KOPT-K1 (cell line): Measurements from ENCODE around the gene APOC1.
"Not testable (repeated sequence)": the region's sequence is repeated elsewhere in the genome, so short reads cannot be mapped to it uniquely, and the experiment has no call there.

Experiments used
- H3K27ac ChIP-seq: fragments of 200-600 bp; sonication (generic); 2 replicates; pipeline ENCODE4 v1.5.1; 2016; ENCODE audit warnings: antibody characterized with exemption, mild to moderate bottlenecking, low read depth, low read length; ENCODE audit not compliant: poor library complexity, severe bottlenecking
- H3K36me3 ChIP-seq: fragments of 200-600 bp; sonication (generic); 2 replicates; pipeline ENCODE4 v1.5.1; 2017; ENCODE audit warnings: antibody characterized with exemption, mild to moderate bottlenecking, low read length, moderate library complexity; ENCODE audit not compliant: insufficient read depth
- H3K9me3 ChIP-seq: fragments of 200-600 bp; sonication (generic); 2 replicates; pipeline ENCODE4 v1.5.1; 2017; ENCODE audit warnings: antibody characterized with exemption, low read length, mild to moderate bottlenecking; ENCODE audit not compliant: insufficient read depth, poor library complexity, severe bottlenecking

The APOC1 gene

DNA sequence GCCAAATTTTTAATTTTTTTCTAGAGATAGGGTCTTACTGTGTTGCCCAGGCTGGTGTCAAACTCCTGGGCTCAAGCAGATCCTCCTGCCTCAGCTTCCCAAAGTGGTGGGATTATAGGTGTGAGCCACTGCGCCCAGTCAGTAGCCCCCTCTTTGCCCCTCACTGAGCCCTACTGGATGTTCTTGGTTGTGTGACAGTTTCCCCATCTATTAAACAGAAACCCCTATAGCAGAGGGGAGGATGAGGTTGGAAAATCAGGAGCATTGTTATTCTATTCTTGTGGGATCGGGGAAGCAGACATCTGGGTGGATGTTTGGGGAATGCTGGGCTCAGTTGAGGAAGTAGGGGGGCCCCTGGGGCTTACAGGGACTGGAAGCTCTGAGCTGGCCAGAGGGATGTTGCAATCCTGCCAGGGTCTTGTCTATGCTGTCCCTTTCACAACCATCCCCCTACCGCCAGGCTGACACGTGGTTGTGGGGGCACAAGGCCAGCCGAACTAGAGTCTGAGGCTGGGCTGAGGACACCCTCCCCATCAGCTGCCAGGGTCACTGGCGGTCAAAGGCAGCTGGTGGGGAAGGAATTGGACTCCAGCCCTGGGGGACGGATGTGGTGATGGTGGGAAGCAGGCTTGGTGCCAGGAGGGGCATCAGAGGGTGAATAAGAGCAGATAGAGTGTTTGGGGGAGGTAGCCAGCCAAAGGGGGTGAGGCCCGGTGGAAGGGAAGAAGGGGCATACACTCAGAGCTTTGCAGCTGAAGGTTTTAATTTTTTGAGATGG lies 10.9 kb downstream of the APOC1 start:
- H3K9me3 ChIP-seq: no peaks in the 10 kb centered on the region
- no peaks in the 10 kb centered on the region for H3K36me3 ChIP-seq
- no peak overlapping the region for H3K27ac ChIP-seq

DNA sequence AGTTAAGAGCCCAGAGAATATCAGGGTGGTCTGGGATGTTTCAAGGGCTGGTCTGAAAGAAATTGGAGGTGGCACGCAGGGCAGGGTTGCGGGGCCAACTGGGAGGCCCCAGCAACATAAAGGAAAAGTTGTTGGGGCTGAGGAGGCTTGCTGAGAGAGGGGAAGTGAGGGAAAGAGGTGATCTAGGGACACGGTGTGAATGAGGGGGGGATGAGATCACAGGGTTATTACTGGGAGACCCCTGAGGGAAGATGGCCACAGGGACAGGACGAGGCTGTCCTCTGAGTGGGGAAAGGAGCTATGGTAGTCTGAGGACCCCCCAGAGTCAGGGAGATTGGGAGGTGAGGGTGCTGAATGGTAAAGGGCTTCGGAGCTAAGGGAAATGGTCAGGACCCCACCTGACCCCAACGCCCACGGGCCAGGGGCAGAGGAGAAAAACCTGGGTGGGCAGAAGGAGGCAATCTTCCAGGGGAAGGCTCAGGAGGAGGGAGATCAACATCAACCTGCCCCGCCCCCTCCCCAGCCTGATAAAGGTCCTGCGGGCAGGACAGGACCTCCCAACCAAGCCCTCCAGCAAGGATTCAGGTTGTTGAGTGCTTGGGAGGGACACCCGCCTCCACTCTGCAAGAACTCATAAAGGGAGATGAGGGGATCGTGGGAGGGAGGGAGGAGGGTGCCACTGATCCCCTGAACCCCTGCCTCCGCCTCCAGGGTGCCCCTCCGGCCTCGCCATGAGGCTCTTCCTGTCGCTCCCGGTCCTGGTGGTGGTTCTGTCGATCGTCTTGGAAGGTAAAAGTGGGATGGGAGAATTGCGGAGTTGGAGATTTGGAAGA lies 12.1 kb downstream of the APOC1 start:
- H3K27ac ChIP-seq, H3K9me3 ChIP-seq, H3K36me3 ChIP-seq: not testable (repeated sequence)

GRCh38 chr19:44927746-44928145 lies 13.3 kb downstream of the APOC1 start:
- no peak overlapping the region for H3K27ac ChIP-seq
- no peaks in the 10 kb centered on the region for H3K9me3 ChIP-seq
- H3K36me3 ChIP-seq: no peaks in the 10 kb centered on the region

GRCh38 chr19:44930088-44930487 lies 15.7 kb downstream of the APOC1 start:
- H3K9me3 ChIP-seq: no peaks in the 10 kb centered on the region
- H3K36me3 ChIP-seq: no peaks in the 10 kb centered on the region
- H3K27ac ChIP-seq: no peak overlapping the region

GRCh38 chr19:44931541-44931940 lies 17.1 kb downstream of the APOC1 start:
- no peaks in the 10 kb centered on the region for H3K36me3 ChIP-seq
- H3K9me3 ChIP-seq: no peaks in the 10 kb centered on the region
- H3K27ac ChIP-seq: no peak overlapping the region

- Histone ChIP-seq H3K27ac (no peak overlapping the region), H3K36me3 (no peaks in the 10 kb centered on the region), H3K9me3 (no peaks in the 10 kb centered on the region)
These were observed 25.3 kb downstream of the APOC1 start for GRCh38 chr19:44939668-44940067.

DNA sequence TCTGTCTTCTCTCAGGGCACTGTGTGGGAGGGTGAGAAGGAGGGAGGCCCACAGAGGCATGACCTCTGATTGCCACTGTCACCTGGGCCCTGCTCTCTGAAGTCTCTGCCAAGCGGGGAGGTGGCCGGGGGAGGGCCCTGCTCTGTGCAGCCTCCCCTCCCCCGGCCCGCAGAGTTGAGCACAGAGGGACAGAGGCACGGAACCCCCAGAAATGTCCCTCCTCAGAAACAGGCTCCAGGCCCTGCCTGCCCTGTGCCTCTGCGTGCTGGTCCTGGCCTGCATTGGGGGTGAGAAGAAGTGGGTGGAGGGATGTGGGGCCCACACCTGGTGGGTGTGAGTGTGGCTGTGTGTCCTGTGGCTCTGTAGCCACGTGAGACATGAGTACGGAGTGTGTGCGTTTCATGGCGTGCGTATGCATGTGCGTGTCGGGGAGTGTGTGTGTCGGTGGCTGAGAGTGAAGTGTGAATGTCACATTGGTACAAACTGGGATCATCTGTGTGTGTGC lies 27.7 kb downstream of the APOC1 start, which contains the start of gene APOC4:
TSS of gene APOC4 (plus strand) at position 171 of the 505 bp plus-strand sequence. CDS start at position 212, 41 bp downstream.
- H3K27ac ChIP-seq: no peak within 1 kb of the TSS
- H3K36me3 ChIP-seq: no peaks in the 10 kb centered on the region
- H3K9me3 ChIP-seq: no peaks in the 10 kb centered on the region

DNA sequence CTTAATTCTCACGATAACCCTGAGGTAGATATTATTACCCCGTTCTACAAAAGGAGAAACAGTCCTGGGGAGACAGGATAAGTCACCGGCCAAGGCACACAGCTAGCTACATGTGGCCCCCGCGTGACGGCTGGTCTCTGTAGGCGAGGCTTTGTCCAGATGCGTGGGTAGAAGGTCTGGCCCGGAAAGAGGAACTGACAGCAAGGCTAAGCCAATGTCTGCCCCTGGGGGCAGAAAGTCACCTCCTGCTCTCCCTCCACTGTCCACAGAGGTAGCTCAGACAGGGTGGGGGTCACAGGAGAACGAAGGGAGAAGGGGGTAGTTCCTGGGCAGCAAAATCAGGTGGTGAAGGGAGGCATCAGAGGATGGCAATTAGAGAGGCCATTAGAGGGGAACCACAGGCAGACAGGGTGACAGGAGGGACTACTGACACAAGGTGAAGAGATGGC lies 29.4 kb downstream of the APOC1 start:
- Histone ChIP-seq H3K9me3 (no peaks in the 10 kb centered on the region), H3K27ac (no peak overlapping the region), H3K36me3 (no peaks in the 10 kb centered on the region)

DNA sequence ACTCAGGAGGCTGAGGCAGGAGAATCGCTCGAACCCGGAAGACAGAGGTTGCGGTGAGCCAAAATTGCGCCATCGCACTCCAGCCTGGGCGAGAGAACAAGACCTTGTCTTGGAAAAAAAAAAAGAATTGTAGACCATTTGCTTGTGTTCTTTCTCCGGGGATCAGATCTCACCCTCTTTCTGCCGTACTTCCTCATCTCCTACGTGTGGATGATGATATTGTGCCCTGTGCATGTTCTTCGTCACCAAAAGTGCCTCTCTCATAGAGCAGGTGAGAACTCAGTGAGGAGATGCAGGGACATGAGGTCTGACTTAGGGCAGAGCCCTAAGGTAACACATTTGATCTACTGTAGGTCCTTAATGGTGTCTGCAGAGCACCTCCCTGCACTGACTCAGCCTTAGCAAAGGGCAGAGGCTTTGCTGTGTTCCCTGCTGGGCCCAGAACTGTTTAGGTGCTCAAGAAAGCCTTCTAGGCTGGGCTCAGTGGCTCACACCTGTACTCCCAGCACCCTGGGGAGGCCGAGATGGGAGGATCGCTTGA lies 32.7 kb downstream of the APOC1 start:
- H3K9me3 ChIP-seq: no peaks in the 10 kb centered on the region
- H3K27ac ChIP-seq: no peak overlapping the region
- no peaks in the 10 kb centered on the region for H3K36me3 ChIP-seq

DNA sequence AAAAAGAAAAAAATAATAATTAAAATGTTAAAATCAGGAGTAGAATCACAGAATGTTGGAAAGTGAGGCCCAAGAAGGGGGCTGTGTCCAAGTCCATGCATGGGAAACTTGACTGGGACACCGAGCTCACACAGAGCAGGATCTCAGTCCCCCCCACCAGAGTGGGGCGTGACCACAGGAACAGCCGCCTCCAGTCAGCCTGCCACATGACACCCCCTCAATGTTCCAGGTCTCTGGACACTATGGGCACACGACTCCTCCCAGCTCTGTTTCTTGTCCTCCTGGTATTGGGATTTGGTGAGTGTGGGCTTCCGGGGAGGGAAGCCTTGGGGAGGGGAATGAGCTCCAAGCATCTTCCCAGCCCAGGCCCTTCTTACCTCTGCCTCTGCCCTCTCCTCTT lies 33.8 kb downstream of the APOC1 start:
- Histone ChIP-seq H3K36me3 (no peaks in the 10 kb centered on the region), H3K9me3 (no peaks in the 10 kb centered on the region), H3K27ac (no peak overlapping the region)

GRCh38 chr19:44948763-44949374 lies 34.5 kb downstream of the APOC1 start:
- Histone ChIP-seq H3K27ac (no peak overlapping the region), H3K9me3 (no peaks in the 10 kb centered on the region), H3K36me3 (no peaks in the 10 kb centered on the region)

DNA sequence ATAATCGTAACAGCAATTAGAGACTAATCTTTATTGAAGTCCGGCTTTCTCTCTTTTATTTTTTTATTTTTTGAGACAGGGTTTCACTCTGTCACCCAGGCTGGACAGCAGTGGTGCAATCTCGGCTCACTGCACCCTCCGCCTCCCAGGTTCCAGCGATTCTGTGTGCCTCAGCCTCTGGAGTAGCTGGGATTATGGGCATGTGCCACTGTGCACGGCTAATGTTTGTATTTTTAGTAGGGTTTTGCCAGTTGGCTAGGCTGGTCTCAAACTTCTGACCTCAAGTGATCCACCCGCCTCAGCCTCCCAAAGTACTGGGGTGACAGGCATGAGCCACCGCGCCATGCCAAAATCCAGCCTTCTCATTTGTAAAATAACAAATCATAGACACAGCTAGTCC lies 35.1 kb downstream of the APOC1 start:
- Histone ChIP-seq H3K9me3 (no peaks in the 10 kb centered on the region), H3K27ac (no peak overlapping the region), H3K36me3 (no peaks in the 10 kb centered on the region)

GRCh38 chr19:44951179-44952159 lies 37.1 kb downstream of the APOC1 start:
- no peak overlapping the region for H3K27ac ChIP-seq
- no peaks in the 10 kb centered on the region for H3K9me3 ChIP-seq
- H3K36me3 ChIP-seq: no peaks in the 10 kb centered on the region

GRCh38 chr19:44954278-44954648 lies 39.9 kb downstream of the APOC1 start:
- H3K9me3 ChIP-seq: no peaks in the 10 kb centered on the region
- peak overlapping the region; percentile 88 for H3K27ac ChIP-seq
- no peaks in the 10 kb centered on the region for H3K36me3 ChIP-seq
